ENCODE data around the gene CNOT11. TPM values are rescaled to one million over a fixed set of nuclear protein-coding genes. Genes with fewer than 3 reads are reported as not detected.

Gene CNOT11
- total and polyA plus RNA-seq, 2 of the 13 experiments (the other 11 are each of a cell fraction or from before 2014, with no cell fraction given), result 114 to 209 TPM

GRCh38 chr2:101234169-101234938 lies 18.3 kb upstream of the CNOT11 start (continued):
- TF ChIP-seq MAFG (CRISPR knock-in tag; IDR thresholded peaks at IDR 0.05) (no peak), ZNF513 (CRISPR knock-in tag; conservative IDR thresholded peaks at IDR 0.05) (no peak), ZNF510 (CRISPR knock-in tag; IDR thresholded peaks at IDR 0.05; ENCODE audit: low read depth) (no peak), ZNF484 (CRISPR knock-in tag; IDR thresholded peaks at IDR 0.05; ENCODE audit: borderline replicate concordance, low read depth) (no peak), ZNF160 (CRISPR knock-in tag; IDR thresholded peaks at IDR 0.05) (no peak), ZNF180 (CRISPR knock-in tag; IDR thresholded peaks at IDR 0.05; ENCODE audit: borderline replicate concordance, low read depth) (no peak), ZNF766 (CRISPR knock-in tag; IDR thresholded peaks at IDR 0.05; ENCODE audit: borderline replicate concordance) (no peak), ZKSCAN1 (IDR thresholded peaks at IDR 0.05; ENCODE audit: low read length) (no peak), CHD4 (IDR thresholded peaks at IDR 0.05; ENCODE audit: borderline replicate concordance, low read length) (no peak), SALL1 (CRISPR knock-in tag; IDR thresholded peaks at IDR 0.05) (peak; percentile 30; the same call in 1 of the 2 replicates), PHF8 (CRISPR knock-in tag; IDR thresholded peaks at IDR 0.05) (0 out of 2 replicates have a peak, but pooled peaks have one; percentile 29), RARG (CRISPR knock-in tag; IDR thresholded peaks at IDR 0.05; ENCODE audit: low read depth) (no peak), IRF1 (CRISPR knock-in tag; IDR thresholded peaks at IDR 0.05; ENCODE audit: low read depth) (no peak), TCF12 (IDR thresholded peaks at IDR 0.05) (no peak), TCF12 (CRISPR knock-in tag; IDR thresholded peaks at IDR 0.05) (0 out of 2 replicates have a peak, but pooled peaks have one; percentile 44), ZNF367 (CRISPR knock-in tag; IDR thresholded peaks at IDR 0.05; ENCODE audit: borderline replicate concordance) (no peak), POLR2G (IDR thresholded peaks at IDR 0.05; ENCODE audit: low read depth, low read length) (no peak), ZBTB49 (CRISPR knock-in tag; IDR thresholded peaks at IDR 0.05; ENCODE audit: borderline replicate concordance) (no peak), ATRX (CRISPR knock-in tag; IDR thresholded peaks at IDR 0.05; ENCODE audit: borderline replicate concordance) (no peak), SOX13 (IDR thresholded peaks at IDR 0.05) (peak; percentile 80), SOX13 (CRISPR knock-in tag; conservative IDR thresholded peaks at IDR 0.05 in 1 of 2, IDR thresholded peaks at IDR 0.05 in 1 of 2) (peak in 1 of 2 experiments; percentile 91; a peak in 2 of 4 replicates), ZNF333 (CRISPR knock-in tag; IDR thresholded peaks at IDR 0.05; ENCODE audit: borderline replicate concordance) (no peak)

Data from HepG2 (cell line).